BLaER1 (cell line): ENCODE measurements around the gene GARIN5A.

Experiments used
- H3K27ac ChIP-seq: shearing (Covaris generic); formaldehyde crosslinking; 2 replicates; pipeline ENCODE4 v1.8.1; 2022
- H3K27me3 ChIP-seq: shearing (Covaris generic); formaldehyde crosslinking; 2 replicates; pipeline ENCODE4 v1.8.1; 2022
- H3K36me3 ChIP-seq: shearing (Covaris generic); formaldehyde crosslinking; 2 replicates; pipeline ENCODE4 v1.8.1; 2022
- H3K4me1 ChIP-seq: shearing (Covaris generic); formaldehyde crosslinking; 2 replicates; pipeline ENCODE4 v1.8.1; 2022
- H3K4me2 ChIP-seq: shearing (Covaris generic); formaldehyde crosslinking; 2 replicates; pipeline ENCODE4 v1.8.1; 2022
- H3K4me3 ChIP-seq: shearing (Covaris generic); formaldehyde crosslinking; 2 replicates; pipeline ENCODE4 v1.8.1; 2022
- H3K9ac ChIP-seq: shearing (Covaris generic); formaldehyde crosslinking; 2 replicates; pipeline ENCODE4 v1.8.1; 2022
- H3K9me3 ChIP-seq: shearing (Covaris generic); formaldehyde crosslinking; 2 replicates; pipeline ENCODE4 v1.8.1; 2022
- H4K20me1 ChIP-seq: shearing (Covaris generic); formaldehyde crosslinking; 2 replicates; pipeline ENCODE4 v1.8.1; 2022
- Cebpa-rat ChIP-seq: shearing (Covaris generic); IDR thresholded peaks from 2 replicates; pipeline ENCODE4 v1.8.1; 2022

The GARIN5A gene

DNA sequence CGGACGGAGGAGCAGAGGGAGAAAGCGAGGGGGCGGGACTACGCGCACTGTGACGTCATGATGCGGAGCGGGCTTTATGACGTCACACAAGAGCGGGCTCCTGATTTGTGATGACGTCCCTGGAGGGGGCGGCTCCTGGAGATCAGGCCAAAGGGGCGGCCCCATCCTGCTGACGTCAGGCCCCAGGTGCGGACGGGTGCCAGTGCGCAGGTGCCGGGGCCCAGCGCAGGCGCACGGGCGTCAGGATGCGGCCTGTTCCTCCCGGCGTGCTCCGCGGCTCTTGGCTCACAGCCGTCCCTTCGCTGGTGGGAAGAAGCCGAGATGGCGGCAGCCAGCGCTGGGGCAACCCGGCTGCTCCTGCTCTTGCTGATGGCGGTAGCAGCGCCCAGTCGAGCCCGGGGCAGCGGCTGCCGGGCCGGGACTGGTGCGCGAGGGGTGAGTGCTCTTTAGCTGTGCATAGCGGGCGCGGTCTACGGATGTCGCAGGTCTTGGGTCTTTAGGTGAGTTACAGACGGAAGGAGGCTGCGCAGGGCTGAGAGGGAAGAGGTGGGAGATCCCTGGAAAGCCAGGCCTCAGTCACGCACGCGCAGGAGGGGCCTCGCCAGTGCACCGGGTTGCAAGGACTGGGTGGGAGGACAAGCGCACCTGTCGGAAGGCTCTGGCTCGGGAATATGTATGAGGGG is at the start of gene GARIN5A, which contains the start of gene EMC10:
GARIN5A (minus strand) TSS at position 625 of the 683 bp plus-strand sequence; CDS start at position 165, 460 bp downstream.
EMC10 (plus strand) TSS at position 284 of the 683 bp plus-strand sequence; CDS start at position 322, 38 bp downstream.
- H3K27ac ChIP-seq: no peak within 1 kb of the TSS
- H3K4me3 ChIP-seq: no peak within 1 kb of the TSS; the same call in none of the 2 replicates
- H3K9ac ChIP-seq: no peak within 1 kb of the TSS
- no peaks in the 10 kb centered on the region for H3K36me3 ChIP-seq
- no peaks in the 10 kb centered on the region for H4K20me1 ChIP-seq
- peak within 1 kb of the TSS; percentile 42 for H3K4me2 ChIP-seq
- TF ChIP-seq Cebpa-rat: no peak
- H3K9me3 ChIP-seq: no peaks in the 10 kb centered on the region
- H3K4me1 ChIP-seq: peaks cover 17% of the 10 kb centered on the region
- peaks cover 38% of the 10 kb centered on the region for H3K27me3 ChIP-seq

- peaks cover 9% of the 10 kb centered on the region for H3K4me1 ChIP-seq
- H4K20me1 ChIP-seq: no peaks in the 10 kb centered on the region
- no peak overlapping the region for H3K4me3 ChIP-seq
- TF ChIP-seq Cebpa-rat: no peak
- no peak overlapping the region for H3K9ac ChIP-seq
- peaks cover 15% of the 10 kb centered on the region for H3K9me3 ChIP-seq
- H3K4me2 ChIP-seq: no peak overlapping the region
- H3K27me3 ChIP-seq: no peaks in the 10 kb centered on the region
- H3K27ac ChIP-seq: no peak overlapping the region
- peaks cover 14% of the 10 kb centered on the region for H3K36me3 ChIP-seq
Observed at GRCh38 chr19:50522881-50523280, 46.2 kb upstream of the GARIN5A start.

GRCh38 chr19:50520822-50521465 is 44.3 kb upstream of the GARIN5A start:
- H3K9me3 ChIP-seq: peaks cover 16% of the 10 kb centered on the region
- H3K9ac ChIP-seq: no peak overlapping the region
- no peaks in the 10 kb centered on the region for H3K27me3 ChIP-seq
- H3K27ac ChIP-seq: no peak overlapping the region
- H3K36me3 ChIP-seq: peaks cover 20% of the 10 kb centered on the region
- H3K4me3 ChIP-seq: no peak overlapping the region
- TF ChIP-seq Cebpa-rat: no peak
- H4K20me1 ChIP-seq: no peaks in the 10 kb centered on the region
- no peak overlapping the region for H3K4me2 ChIP-seq
- peaks cover 4% of the 10 kb centered on the region for H3K4me1 ChIP-seq

GRCh38 chr19:50519006-50519575 is 42.4 kb upstream of the GARIN5A start:
- Histone ChIP-seq H3K9ac (no peak overlapping the region), H3K27ac (no peak overlapping the region), H3K4me1 (peaks cover 17% of the 10 kb centered on the region), H3K4me2 (no peak overlapping the region), H3K36me3 (peaks cover 20% of the 10 kb centered on the region), H3K9me3 (peaks cover 16% of the 10 kb centered on the region), H3K27me3 (no peaks in the 10 kb centered on the region), H3K4me3 (no peak overlapping the region), H4K20me1 (no peaks in the 10 kb centered on the region)
- TF ChIP-seq Cebpa-rat: no peak

DNA sequence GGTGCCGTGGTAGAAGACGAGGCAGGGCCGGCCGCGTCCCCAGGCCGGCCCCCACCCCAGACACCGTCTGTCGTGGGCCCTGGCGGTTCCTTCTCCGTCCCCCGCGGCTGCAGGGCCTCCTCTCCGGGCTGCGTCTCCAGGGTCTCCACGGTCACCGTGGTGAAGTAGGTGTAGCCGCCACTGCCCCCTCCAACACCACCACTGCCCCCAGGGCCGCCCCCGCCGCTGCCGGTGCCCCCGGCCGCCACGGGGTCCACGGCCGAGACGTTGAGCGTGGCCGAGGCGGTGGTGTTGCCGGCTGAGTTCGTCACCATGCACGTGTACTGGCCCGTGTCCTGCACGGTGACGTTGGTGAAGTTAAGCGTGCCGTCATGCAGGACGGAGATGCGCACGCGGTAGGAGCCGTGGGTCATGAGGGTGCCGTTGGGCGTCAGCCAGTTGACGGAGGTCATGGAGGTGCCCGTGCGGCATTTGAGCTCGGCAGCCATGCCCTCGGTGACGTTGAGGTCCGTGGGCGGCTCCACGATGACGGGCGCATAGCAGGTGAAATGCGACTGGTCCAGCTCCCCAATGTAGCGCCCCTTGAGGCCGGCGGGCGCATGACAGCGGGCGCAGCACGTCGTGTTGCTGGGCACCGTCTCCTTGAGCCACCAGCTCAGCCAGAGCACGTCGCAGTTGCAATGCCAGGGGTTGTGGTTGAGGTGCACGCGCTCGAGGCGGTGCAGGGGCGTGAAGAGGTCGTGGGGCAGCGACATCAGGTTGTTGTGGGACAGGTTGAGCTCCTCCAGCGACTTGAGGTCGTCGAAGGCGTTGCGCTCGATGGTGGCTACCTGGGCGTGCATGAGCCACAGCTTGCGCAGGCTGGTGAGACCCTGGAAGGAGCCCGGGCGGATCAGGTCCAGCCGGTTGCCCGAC is 41.7 kb upstream of the GARIN5A start:
- Histone ChIP-seq H3K4me2 (no peak overlapping the region), H3K9me3 (peaks cover 16% of the 10 kb centered on the region), H3K36me3 (peaks cover 20% of the 10 kb centered on the region), H4K20me1 (no peaks in the 10 kb centered on the region), H3K4me1 (peaks cover 24% of the 10 kb centered on the region), H3K27me3 (no peaks in the 10 kb centered on the region), H3K9ac (no peak overlapping the region), H3K27ac (no peak overlapping the region), H3K4me3 (no peak overlapping the region)
- TF ChIP-seq Cebpa-rat: no peak

DNA sequence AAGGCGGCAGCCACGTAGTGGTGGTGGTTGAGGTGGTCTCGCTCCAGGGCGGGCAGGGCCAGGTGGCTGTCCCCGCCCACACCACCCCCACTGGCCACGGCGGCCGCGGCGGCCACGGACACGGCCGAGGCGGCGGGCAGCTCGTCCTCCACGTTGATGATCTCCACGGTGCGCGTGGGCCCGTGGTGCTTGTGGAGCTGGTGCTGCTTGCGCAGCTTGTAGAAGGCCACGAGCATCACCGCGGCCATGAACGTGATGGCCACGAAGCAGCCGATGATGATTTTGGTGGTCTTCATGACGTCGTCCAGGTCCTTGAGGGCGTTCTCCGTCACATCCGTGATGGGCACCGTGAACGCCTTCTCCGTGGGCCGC is 41.0 kb upstream of the GARIN5A start:
- Histone ChIP-seq H3K9me3 (peaks cover 16% of the 10 kb centered on the region), H3K9ac (no peak overlapping the region), H3K36me3 (peaks cover 20% of the 10 kb centered on the region), H3K4me1 (peaks cover 31% of the 10 kb centered on the region), H3K4me2 (no peak overlapping the region), H3K27ac (no peak overlapping the region), H3K27me3 (no peaks in the 10 kb centered on the region), H4K20me1 (no peaks in the 10 kb centered on the region), H3K4me3 (no peak overlapping the region)
- no peak for TF ChIP-seq Cebpa-rat

- Histone ChIP-seq H3K4me2 (no peak overlapping the region), H3K36me3 (peaks cover 20% of the 10 kb centered on the region), H3K4me3 (no peak overlapping the region), H3K27ac (no peak overlapping the region), H3K9me3 (peaks cover 16% of the 10 kb centered on the region), H4K20me1 (no peaks in the 10 kb centered on the region), H3K4me1 (peaks cover 36% of the 10 kb centered on the region), H3K27me3 (no peaks in the 10 kb centered on the region), H3K9ac (no peak overlapping the region)
- no peak for TF ChIP-seq Cebpa-rat
Observed at GRCh38 chr19:50516964-50517703, 40.5 kb upstream of the GARIN5A start.

DNA sequence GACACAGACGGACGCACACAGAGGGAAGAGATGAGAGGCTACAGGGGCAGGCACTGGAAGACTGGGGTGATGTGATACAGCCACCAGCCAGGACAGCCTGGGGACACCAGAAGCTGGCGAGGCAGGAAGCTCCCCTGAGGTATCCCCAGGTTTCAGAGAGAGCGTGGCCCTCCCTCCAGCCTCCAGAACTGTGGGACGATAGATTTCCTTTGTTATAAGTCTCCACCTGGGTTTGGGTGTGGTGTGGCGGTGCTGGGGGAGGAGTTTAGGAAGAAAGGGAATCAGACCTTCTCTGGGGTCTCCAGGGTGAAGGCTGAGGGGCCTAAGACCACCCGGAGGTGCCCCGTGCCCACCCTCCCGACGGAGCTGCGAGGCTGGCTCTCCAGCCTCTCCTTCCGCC is 39.8 kb upstream of the GARIN5A start:
- H3K4me2 ChIP-seq: no peak overlapping the region
- TF ChIP-seq Cebpa-rat: no peak
- H4K20me1 ChIP-seq: no peaks in the 10 kb centered on the region
- H3K9me3 ChIP-seq: peaks cover 16% of the 10 kb centered on the region
- H3K9ac ChIP-seq: no peak overlapping the region
- H3K4me1 ChIP-seq: peaks cover 43% of the 10 kb centered on the region
- H3K27me3 ChIP-seq: no peaks in the 10 kb centered on the region
- H3K36me3 ChIP-seq: peaks cover 20% of the 10 kb centered on the region
- H3K27ac ChIP-seq: no peak overlapping the region
- no peak overlapping the region for H3K4me3 ChIP-seq

GRCh38 chr19:50515168-50515561 is 38.5 kb upstream of the GARIN5A start:
- no peaks in the 10 kb centered on the region for H3K27me3 ChIP-seq
- no peaks in the 10 kb centered on the region for H4K20me1 ChIP-seq
- peak overlapping the region; percentile 89 for H3K27ac ChIP-seq
- peak overlapping the region; percentile 86 for H3K4me2 ChIP-seq
- H3K9me3 ChIP-seq: peaks cover 16% of the 10 kb centered on the region
- peaks cover 51% of the 10 kb centered on the region for H3K4me1 ChIP-seq
- peaks cover 20% of the 10 kb centered on the region for H3K36me3 ChIP-seq
- H3K9ac ChIP-seq: 0 out of 2 replicates have a peak overlapping the region, but pooled peaks have one; percentile 24
- no peak for TF ChIP-seq Cebpa-rat
- H3K4me3 ChIP-seq: no peak overlapping the region
